Stimulated activated naive CD8-positive, alpha-beta T cell treated with anti-CD3 and anti-CD28 coated beads, Interleukin-15, Interleukin-2, amounts not matched to agents 100 ng/mL and 50 ng/mL, for 24 hours (primary cell): ENCODE results near the gene TM2D3.
"Not testable (repeated sequence)": the region's sequence is repeated elsewhere in the genome, so short reads cannot be mapped to it uniquely, and the experiment has no call there.

Source experiments
- H3K27ac Mint-ChIP-seq: one replicate; pipeline ENCODE4 v1.8.0; 2021; ENCODE audit warnings: mild to moderate bottlenecking, mixed read lengths
- H3K27me3 Mint-ChIP-seq: one replicate; pipeline ENCODE4 v1.8.0; 2021; ENCODE audit warnings: mixed read lengths
- H3K36me3 Mint-ChIP-seq: one replicate; pipeline ENCODE4 v1.8.0; 2021; ENCODE audit warnings: low read depth, mixed read lengths
- H3K4me1 Mint-ChIP-seq: one replicate; pipeline ENCODE4 v1.8.0; 2021; ENCODE audit warnings: low read depth, mixed read lengths
- H3K4me3 Mint-ChIP-seq: one replicate; pipeline ENCODE4 v1.8.0; 2021; ENCODE audit warnings: mild to moderate bottlenecking, mixed read lengths
- H3K9me3 Mint-ChIP-seq: one replicate; pipeline ENCODE4 v1.8.0; 2021; ENCODE audit warnings: mixed read lengths

Gene TM2D3

DNA sequence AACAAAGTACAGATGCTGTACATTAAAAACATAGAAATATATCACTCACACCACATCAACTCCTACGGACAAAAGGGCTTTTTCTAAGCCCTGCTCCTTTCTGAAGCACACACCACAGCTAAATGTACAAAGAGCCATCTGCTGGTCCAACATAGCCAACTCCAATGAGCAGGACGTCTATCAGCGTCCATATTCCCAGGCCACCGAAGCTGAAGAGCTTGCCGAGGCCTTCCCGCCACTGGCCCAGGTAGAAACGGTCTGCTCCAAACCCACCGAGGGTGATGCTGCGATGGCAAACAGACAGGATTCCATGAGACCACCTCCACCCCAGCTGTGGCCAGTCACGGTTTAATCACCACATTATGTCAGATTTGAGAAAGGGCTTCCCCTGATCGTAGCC, 9.8 kb downstream of the TM2D3 start:
- Mint-ChIP-seq H3K36me3 (peaks cover 69% of the 10 kb centered on the region), H3K4me3 (no peak overlapping the region), H3K9me3 (no peaks in the 10 kb centered on the region), H3K27me3 (no peaks in the 10 kb centered on the region), H3K4me1 (peaks cover 28% of the 10 kb centered on the region), H3K27ac (peak overlapping the region; percentile 53)

- Mint-ChIP-seq H3K4me3 (no peak overlapping the region), H3K27ac (no peak overlapping the region), H3K9me3 (no peaks in the 10 kb centered on the region), H3K27me3 (no peaks in the 10 kb centered on the region), H3K4me1 (peaks cover 28% of the 10 kb centered on the region), H3K36me3 (peaks cover 69% of the 10 kb centered on the region)
These were observed 10.3 kb downstream of the TM2D3 start for GRCh38 chr15:101641894-101642293.

GRCh38 chr15:101641129-101641764, 10.9 kb downstream of the TM2D3 start:
- no peak overlapping the region for H3K27ac Mint-ChIP-seq
- peaks cover 28% of the 10 kb centered on the region for H3K4me1 Mint-ChIP-seq
- H3K27me3 Mint-ChIP-seq = no peaks in the 10 kb centered on the region
- no peaks in the 10 kb centered on the region for H3K9me3 Mint-ChIP-seq
- no peak overlapping the region for H3K4me3 Mint-ChIP-seq
- peaks cover 62% of the 10 kb centered on the region for H3K36me3 Mint-ChIP-seq

- Mint-ChIP-seq H3K27ac (no peak overlapping the region), H3K27me3 (no peaks in the 10 kb centered on the region), H3K4me1 (peaks cover 28% of the 10 kb centered on the region), H3K9me3 (no peaks in the 10 kb centered on the region), H3K4me3 (no peak overlapping the region), H3K36me3 (peaks cover 47% of the 10 kb centered on the region)
These were observed 12.5 kb downstream of the TM2D3 start for GRCh38 chr15:101639667-101640066.

GRCh38 chr15:101637919-101638318, 14.3 kb downstream of the TM2D3 start:
- H3K36me3 Mint-ChIP-seq = peaks cover 47% of the 10 kb centered on the region
- H3K9me3 Mint-ChIP-seq = no peaks in the 10 kb centered on the region
- no peaks in the 10 kb centered on the region for H3K27me3 Mint-ChIP-seq

DNA sequence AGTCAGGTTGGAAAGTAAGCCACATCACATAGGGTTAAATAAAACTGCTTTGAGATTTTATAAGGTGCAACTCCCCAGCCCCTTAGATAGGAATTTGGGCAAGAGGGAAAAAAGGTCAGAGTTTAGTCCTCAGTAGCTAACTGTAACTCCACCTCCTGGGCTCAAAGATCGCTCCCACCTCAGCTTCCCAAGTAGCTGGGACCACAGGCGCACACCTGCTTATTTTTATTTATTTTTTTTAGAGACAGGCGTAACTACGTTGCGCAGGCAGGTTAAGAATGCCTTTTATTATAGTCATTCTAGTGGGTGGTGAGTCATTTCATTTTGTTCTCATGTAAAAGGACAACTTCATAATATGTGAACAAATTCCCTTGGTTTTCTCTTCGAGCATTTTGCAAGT, 14.7 kb downstream of the TM2D3 start:
- Mint-ChIP-seq H3K9me3 (no peaks in the 10 kb centered on the region), H3K4me3 (no peak overlapping the region), H3K27ac (no peak overlapping the region), H3K36me3 (peaks cover 48% of the 10 kb centered on the region), H3K27me3 (no peaks in the 10 kb centered on the region), H3K4me1 (peaks cover 15% of the 10 kb centered on the region)

More at GRCh38 chr15:101637919-101638318, 14.3 kb downstream of the TM2D3 start:
- peaks cover 18% of the 10 kb centered on the region for H3K4me1 Mint-ChIP-seq
- H3K4me3 Mint-ChIP-seq = no peak overlapping the region
- H3K27ac Mint-ChIP-seq = no peak overlapping the region

DNA sequence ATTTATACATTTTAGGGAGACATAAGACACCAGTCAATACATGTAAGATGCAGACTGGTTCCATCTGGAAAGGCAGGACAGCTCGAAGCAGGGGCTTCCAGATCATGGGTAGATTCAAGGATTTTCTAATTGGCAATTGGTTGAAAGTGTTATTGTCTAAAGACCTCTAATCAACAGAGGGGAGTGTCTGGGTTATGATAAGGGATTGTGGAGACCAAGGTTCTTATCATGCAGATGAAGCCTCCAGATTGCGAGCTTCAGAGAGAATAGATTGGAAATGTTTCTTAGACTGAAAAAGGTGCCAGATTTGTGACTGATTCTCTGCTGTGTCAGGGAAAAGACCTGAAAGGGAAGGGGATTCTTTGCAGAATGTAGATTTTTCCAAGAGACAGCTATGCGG, 15.1 kb downstream of the TM2D3 start:
- no peak overlapping the region for H3K4me3 Mint-ChIP-seq
- peaks cover 10% of the 10 kb centered on the region for H3K4me1 Mint-ChIP-seq
- peaks cover 46% of the 10 kb centered on the region for H3K36me3 Mint-ChIP-seq
- H3K27ac Mint-ChIP-seq = no peak overlapping the region
- no peaks in the 10 kb centered on the region for H3K9me3 Mint-ChIP-seq
- no peaks in the 10 kb centered on the region for H3K27me3 Mint-ChIP-seq

GRCh38 chr15:101635944-101636727, 16.0 kb downstream of the TM2D3 start:
- peaks cover 40% of the 10 kb centered on the region for H3K36me3 Mint-ChIP-seq
- peaks cover 4% of the 10 kb centered on the region for H3K4me1 Mint-ChIP-seq
- H3K27ac Mint-ChIP-seq = no peak overlapping the region
- no peaks in the 10 kb centered on the region for H3K27me3 Mint-ChIP-seq
- no peaks in the 10 kb centered on the region for H3K9me3 Mint-ChIP-seq
- H3K4me3 Mint-ChIP-seq = no peak overlapping the region

DNA sequence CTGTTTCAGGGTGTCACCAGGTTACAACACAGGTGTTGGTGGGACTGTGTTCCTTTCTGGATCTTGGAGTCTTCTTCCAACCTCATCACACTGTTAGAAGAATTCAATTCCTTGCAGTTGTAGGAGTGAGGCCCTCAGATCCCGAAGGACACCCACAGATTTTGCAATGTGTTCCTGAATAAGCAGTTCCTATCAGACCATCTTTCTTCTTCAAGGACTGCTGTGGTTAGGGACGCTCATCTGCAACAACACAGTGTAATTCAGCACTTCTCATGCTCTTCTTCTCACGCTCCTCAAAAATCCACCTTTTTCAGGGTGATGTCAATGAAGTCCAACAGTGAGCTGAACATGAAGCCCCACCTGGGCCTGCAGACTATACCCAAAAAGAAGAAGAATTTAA, 18.8 kb downstream of the TM2D3 start:
- no peak overlapping the region for H3K27ac Mint-ChIP-seq
- H3K9me3 Mint-ChIP-seq = no peaks in the 10 kb centered on the region
- peaks cover 14% of the 10 kb centered on the region for H3K36me3 Mint-ChIP-seq

DNA sequence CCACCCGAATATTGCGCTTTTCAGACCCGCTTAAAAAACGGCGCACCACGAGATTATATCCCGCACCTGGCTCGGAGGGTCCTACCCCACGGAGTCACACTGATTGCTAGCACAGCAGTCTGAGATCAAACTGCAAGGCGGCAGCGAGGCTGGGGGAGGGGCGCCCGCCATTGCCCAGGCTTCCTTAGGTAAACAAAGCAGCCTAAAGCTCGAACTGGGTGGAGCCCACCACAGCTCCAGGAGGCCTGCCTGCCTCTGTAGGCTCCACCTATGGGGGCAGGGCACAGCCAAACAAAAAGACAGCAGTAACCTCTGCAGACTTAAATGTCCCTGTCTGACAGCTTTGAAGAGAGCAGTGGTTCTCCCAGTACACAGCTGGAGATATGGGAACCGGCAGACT, 25.5 kb downstream of the TM2D3 start:
- not testable (repeated sequence) for H3K27me3 Mint-ChIP-seq, H3K27ac Mint-ChIP-seq, H3K9me3 Mint-ChIP-seq, H3K4me3 Mint-ChIP-seq
- Mint-ChIP-seq H3K36me3 (peaks cover 36% of the 10 kb centered on the region), H3K4me1 (peaks cover 30% of the 10 kb centered on the region)

More for the DNA sequence above, 18.8 kb downstream of the TM2D3 start:
- no peak overlapping the region for H3K4me3 Mint-ChIP-seq
- no peaks in the 10 kb centered on the region for H3K4me1 Mint-ChIP-seq
- no peaks in the 10 kb centered on the region for H3K27me3 Mint-ChIP-seq

DNA sequence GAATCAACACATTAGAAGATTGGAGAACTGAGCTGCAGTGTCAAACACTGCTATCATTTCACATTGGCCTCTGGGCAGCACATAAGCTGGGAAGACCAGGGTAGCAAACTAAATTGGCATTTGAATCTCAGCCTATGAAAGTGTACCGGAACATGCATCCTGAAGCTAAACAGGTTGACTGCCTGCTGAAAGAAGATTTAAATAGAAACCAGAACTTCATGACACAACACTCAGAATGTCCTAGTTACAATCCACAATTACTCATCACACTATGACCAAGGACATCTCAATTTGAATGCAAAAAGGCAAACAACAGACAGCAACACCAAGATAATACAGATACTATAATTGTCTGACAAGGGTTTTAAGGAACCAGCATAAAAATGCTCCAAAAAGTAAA, 26.2 kb downstream of the TM2D3 start:
- Mint-ChIP-seq H3K27me3 (no peaks in the 10 kb centered on the region), H3K36me3 (peaks cover 40% of the 10 kb centered on the region), H3K4me1 (peaks cover 30% of the 10 kb centered on the region), H3K4me3 (no peak overlapping the region), H3K27ac (no peak overlapping the region), H3K9me3 (peaks cover 5% of the 10 kb centered on the region)

GRCh38 chr15:101625184-101625583, 27.0 kb downstream of the TM2D3 start:
- no peak overlapping the region for H3K4me3 Mint-ChIP-seq

GRCh38 chr15:101623367-101624304, 28.5 kb downstream of the TM2D3 start:
- Mint-ChIP-seq H3K9me3 (peaks cover 5% of the 10 kb centered on the region), H3K4me3 (no peak overlapping the region), H3K27me3 (no peaks in the 10 kb centered on the region), H3K36me3 (peaks cover 50% of the 10 kb centered on the region), H3K27ac (peak overlapping the region; percentile 74), H3K4me1 (peaks cover 30% of the 10 kb centered on the region)

More at GRCh38 chr15:101625184-101625583, 27.0 kb downstream of the TM2D3 start:
- H3K27ac Mint-ChIP-seq = no peak overlapping the region
- H3K36me3 Mint-ChIP-seq = peaks cover 47% of the 10 kb centered on the region
- peaks cover 5% of the 10 kb centered on the region for H3K9me3 Mint-ChIP-seq
- peaks cover 30% of the 10 kb centered on the region for H3K4me1 Mint-ChIP-seq
- H3K27me3 Mint-ChIP-seq = no peaks in the 10 kb centered on the region

DNA sequence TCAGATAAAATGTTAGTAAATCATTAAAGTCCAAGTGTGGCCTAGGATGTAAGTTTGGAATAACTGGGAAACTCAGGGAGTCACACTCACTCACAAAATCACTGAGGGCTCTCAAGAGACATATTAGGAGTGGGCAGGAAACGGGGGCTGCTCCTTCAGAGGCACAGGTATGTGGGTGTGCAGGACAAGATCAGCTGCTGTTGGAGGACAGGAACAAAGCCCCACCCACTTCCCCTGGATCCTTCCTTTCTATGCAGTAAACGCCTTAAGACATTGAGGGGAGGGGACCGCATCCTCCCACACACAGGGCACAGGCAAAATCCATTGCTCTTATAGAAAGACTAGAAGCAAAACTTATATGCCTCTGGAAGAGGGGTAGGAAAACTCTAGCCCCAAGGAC, 30.2 kb downstream of the TM2D3 start:
- H3K9me3 Mint-ChIP-seq = peaks cover 5% of the 10 kb centered on the region
- H3K27ac Mint-ChIP-seq = no peak overlapping the region
- H3K4me1 Mint-ChIP-seq = peaks cover 30% of the 10 kb centered on the region
- H3K27me3 Mint-ChIP-seq = no peaks in the 10 kb centered on the region
- H3K4me3 Mint-ChIP-seq = no peak overlapping the region
- H3K36me3 Mint-ChIP-seq = peaks cover 51% of the 10 kb centered on the region

DNA sequence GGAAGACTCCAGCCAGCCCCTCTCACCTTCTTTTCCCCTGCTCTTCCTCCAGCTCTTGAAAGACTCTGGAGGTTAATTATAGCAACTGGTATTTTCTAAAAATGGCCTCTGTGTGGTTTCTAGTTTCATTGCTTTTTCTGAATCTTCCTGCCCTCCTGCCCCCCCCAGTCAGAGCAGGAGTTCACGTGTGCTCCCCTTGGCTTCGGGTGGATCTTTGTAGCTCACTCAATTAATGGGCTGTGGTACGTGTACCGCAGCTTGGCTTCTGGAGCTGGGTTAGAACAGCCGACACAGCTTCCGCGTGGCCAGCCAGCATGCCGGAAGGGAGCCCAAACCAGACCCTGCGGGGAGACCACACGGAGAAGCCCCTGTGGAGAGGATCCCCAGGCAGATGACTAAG, 31.5 kb downstream of the TM2D3 start:
- Mint-ChIP-seq H3K27me3 (no peaks in the 10 kb centered on the region), H3K27ac (no peak overlapping the region), H3K36me3 (peaks cover 44% of the 10 kb centered on the region), H3K4me3 (no peak overlapping the region), H3K4me1 (peaks cover 24% of the 10 kb centered on the region), H3K9me3 (peaks cover 5% of the 10 kb centered on the region)
